Ishikawa (cell line): ENCODE measurements around the gene GSTO2.

Source experiments
- CEBPB ChIP-seq: IDR thresholded peaks from 2 replicates; pipeline ENCODE4 v1.6.1; 2012
- EP300 ChIP-seq: IDR thresholded peaks from 2 replicates; pipeline ENCODE4 v1.6.1; 2012; ENCODE audit warnings: borderline replicate concordance
- MAX ChIP-seq: IDR thresholded peaks from 2 replicates; pipeline ENCODE4 v1.6.1; 2012
- RAD21 ChIP-seq: IDR thresholded peaks from 2 replicates; pipeline ENCODE4 v1.6.1; 2012; ENCODE audit warnings: low read depth
- REST ChIP-seq: IDR thresholded peaks from 2 replicates; pipeline ENCODE4 v1.6.1; 2012; ENCODE audit warnings: low read depth, mild to moderate bottlenecking
- TAF1 ChIP-seq: IDR thresholded peaks from 2 replicates; pipeline ENCODE4 v1.6.1; 2012; ENCODE audit warnings: low read depth, mild to moderate bottlenecking

GRCh38 chr10:104242545-104242944, 26.4 kb upstream of the GSTO2 start:
- TF ChIP-seq MAX: no peak
- no peak for TF ChIP-seq REST
- TF ChIP-seq TAF1: no peak
- TF ChIP-seq CEBPB: no peak
- TF ChIP-seq EP300: no peak
- no peak for TF ChIP-seq RAD21
